ENCODE results near the gene SLC16A4.
"Not testable (repeated sequence)": the region's sequence is repeated elsewhere in the genome, so short reads cannot be mapped to it uniquely, and the experiment has no call there.

SLC16A4 gene

GRCh38 chr1:110408488-110408887, 17.7 kb upstream of the SLC16A4 start:
- no peak for DNase-seq (ENCODE audit: low read depth, low spot score)

- peak; percentile 79 for DNase-seq (ENCODE audit: low read depth, low spot score)
Measured at GRCh38 chr1:110407260-110408210, 16.7 kb upstream of the SLC16A4 start, which contains the start of gene LAMTOR5. LAMTOR5 (minus strand) TSS chr1:110407694; CDS start chr1:110407620, 74 bp downstream.

GRCh38 chr1:110406407-110406806, 15.6 kb upstream of the SLC16A4 start:
- not testable (repeated sequence) for DNase-seq (ENCODE audit: low read depth, low spot score)

GRCh38 chr1:110404401-110404800, 13.6 kb upstream of the SLC16A4 start:
- DNase-seq (ENCODE audit: low read depth, low spot score), result no peak

- DNase-seq (ENCODE audit: low read depth, low spot score), result no peak
Measured at GRCh38 chr1:110403805-110404204, 13.0 kb upstream of the SLC16A4 start.

- not testable (repeated sequence) for DNase-seq (ENCODE audit: low read depth, low spot score)
Measured at GRCh38 chr1:110396259-110396958, 5.6 kb upstream of the SLC16A4 start.

- DNase-seq (ENCODE audit: low read depth, low spot score), result no peak
Measured at GRCh38 chr1:110394493-110394820, 3.6 kb upstream of the SLC16A4 start.

- no peak for DNase-seq (ENCODE audit: low read depth, low spot score)
Measured at GRCh38 chr1:110393691-110394492, 3.1 kb upstream of the SLC16A4 start.

GRCh38 chr1:110393286-110393685, 2.5 kb upstream of the SLC16A4 start:
- no peak for DNase-seq (ENCODE audit: low read depth, low spot score)

- DNase-seq (ENCODE audit: low read depth, low spot score), result no peak
Measured at GRCh38 chr1:110390096-110390495, 730 bp downstream of the SLC16A4 start.

GRCh38 chr1:110387048-110387754, 3.6 kb downstream of the SLC16A4 start:
- DNase-seq (ENCODE audit: low read depth, low spot score), result no peak

- DNase-seq (ENCODE audit: low read depth, low spot score), result no peak
Measured at GRCh38 chr1:110385369-110385768, 5.5 kb downstream of the SLC16A4 start.

GRCh38 chr1:110384581-110385321, 6.1 kb downstream of the SLC16A4 start:
- DNase-seq (ENCODE audit: low read depth, low spot score), result no peak

- no peak for DNase-seq (ENCODE audit: low read depth, low spot score)
Measured at GRCh38 chr1:110383251-110383990, 7.4 kb downstream of the SLC16A4 start.

- no peak for DNase-seq (ENCODE audit: low read depth, low spot score)
Measured at GRCh38 chr1:110380672-110381283, 10.0 kb downstream of the SLC16A4 start.

GRCh38 chr1:110375490-110375889, 15.3 kb downstream of the SLC16A4 start:
- DNase-seq (ENCODE audit: low read depth, low spot score), result no peak

GRCh38 chr1:110370827-110371226, 20.0 kb downstream of the SLC16A4 start:
- no peak for DNase-seq (ENCODE audit: low read depth, low spot score)

- no peak for DNase-seq (ENCODE audit: low read depth, low spot score)
Measured at GRCh38 chr1:110364221-110364620, 26.6 kb downstream of the SLC16A4 start.

GRCh38 chr1:110361856-110362255, 29.0 kb downstream of the SLC16A4 start:
- DNase-seq (ENCODE audit: low read depth, low spot score), result no peak
